H1 (cell line): Measurements from ENCODE around the gene NRXN2. TPM values are rescaled to one million over a fixed set of nuclear protein-coding genes. Genes with fewer than 3 reads are reported as not detected.

Experiments
- CTCF ChIA-PET: fragments of 300-600 bp; sonication (Branson Sonifier 250); formaldehyde crosslinking; loops from one replicate; lab custom pipeline; 2021; ENCODE audit not compliant: partially characterized antibody; lab: Charles Lee
- POLR2A ChIA-PET: fragments of 300-600 bp; sonication (Branson Sonifier 250); formaldehyde crosslinking; loops from one replicate; lab custom pipeline; 2021; ENCODE audit warnings: inconsistent platforms; ENCODE audit not compliant: partially characterized antibody; lab: Charles Lee
- DNase-seq, 2 experiments: peaks; one replicate each; pipeline versions ENCODE4 v3.0.0 to v3.0.0-alpha.2; 2010 to 2022; ENCODE audit warnings: low spot score in 2 of 2, low read depth in 1 of 2, mixed read lengths in 1 of 2
- FAIRE-seq: peaks from 2 replicates; lab custom pipeline; 2011; peaks lifted over from hg19 to GRCh38; lab: Jason Lieb, UNC
- H2AFZ ChIP-seq: 2 replicates; pipeline ENCODE4 v1.8.1; 2012; ENCODE audit warnings: low read length, inconsistent platforms
- H2AK5ac ChIP-seq: 2 replicates; pipeline ENCODE4 v1.6.1; 2013; ENCODE audit warnings: low read depth, low read length
- H2BK120ac ChIP-seq: replicated peaks from 2 replicates; pipeline ENCODE3; 2013; ENCODE audit warnings: low read depth, low read length, inconsistent platforms
- H2BK12ac ChIP-seq: 2 replicates; pipeline ENCODE4 v1.6.1; 2013; ENCODE audit warnings: low read depth, low read length
- H2BK15ac ChIP-seq: 2 replicates; pipeline ENCODE4 v1.6.1; 2013; ENCODE audit warnings: low read length
- H2BK20ac ChIP-seq: 2 replicates; pipeline ENCODE4 v1.6.1; 2013; ENCODE audit warnings: low read length
- H2BK5ac ChIP-seq: 2 replicates; pipeline ENCODE4 v1.6.1; 2013; ENCODE audit warnings: low read depth, low read length
- H3K14ac ChIP-seq: 2 replicates; pipeline ENCODE4 v1.6.1; 2013; ENCODE audit warnings: inconsistent platforms; ENCODE audit not compliant: insufficient read length
- H3K18ac ChIP-seq: 2 replicates; pipeline ENCODE4 v1.6.1; 2013; ENCODE audit warnings: low read length; ENCODE audit errors: extremely low read depth
- H3K23ac ChIP-seq: 2 replicates; pipeline ENCODE4 v1.6.1; 2013; ENCODE audit warnings: inconsistent platforms; ENCODE audit not compliant: insufficient read length
- H3K23me2 ChIP-seq: 2 replicates; pipeline ENCODE4 v1.6.1; 2013; ENCODE audit warnings: low read depth, low read length
- H3K27ac ChIP-seq: 2 replicates; pipeline ENCODE4 v1.6.1; 2011; ENCODE audit warnings: low read depth, low read length, inconsistent platforms
- H3K27me3 ChIP-seq, 4 experiments: replicated peaks in 1 of 4; 1 replicate in 1 of 4; 2 replicates in 3 of 4; pipeline versions ENCODE4 v1.6.1 to v1.8.1; 2011 to 2013; ENCODE audit warnings: low read length in 3 of 4, mild to moderate bottlenecking in 3 of 4, inconsistent platforms in 2 of 4, mixed read lengths in 2 of 4, moderate library complexity in 1 of 4; ENCODE audit not compliant: control insufficient read depth in 3 of 4, insufficient read depth in 3 of 4; ENCODE audit errors: extremely low read depth in 1 of 4
- H3K36me3 ChIP-seq, 4 experiments: 2 replicates each; pipeline versions ENCODE4 v1.6.1 to v1.8.1; 2011 to 2013; ENCODE audit warnings: mild to moderate bottlenecking in 4 of 4, low read length in 3 of 4, moderate library complexity in 2 of 4, control low read depth in 1 of 4, inconsistent platforms in 1 of 4; ENCODE audit not compliant: insufficient read depth in 4 of 4, control insufficient read depth in 2 of 4
- H3K4ac ChIP-seq: replicated peaks from 2 replicates; pipeline ENCODE3; 2013; ENCODE audit warnings: low read length, low read depth, mixed read lengths, inconsistent platforms; ENCODE audit not compliant: insufficient read length
- H3K4me1 ChIP-seq, 4 experiments: replicated peaks in 1 of 4; 1 replicate in 1 of 4; 2 replicates in 3 of 4; pipeline versions ENCODE4 v1.6.1 to v1.8.1; 2011 to 2013; ENCODE audit warnings: low read length in 3 of 4, inconsistent platforms in 2 of 4, mixed read lengths in 1 of 4; ENCODE audit not compliant: insufficient read depth in 4 of 4, control insufficient read depth in 3 of 4
- H3K4me2 ChIP-seq, 2 experiments: 2 replicates each; pipeline versions ENCODE4 v1.6.1 to v1.8.1; 2011 to 2013; ENCODE audit warnings: low read depth in 2 of 2, low read length in 2 of 2, control low read depth in 1 of 2, inconsistent platforms in 1 of 2, mild to moderate bottlenecking in 1 of 2; ENCODE audit not compliant: insufficient read depth in 1 of 2
- H3K4me3 ChIP-seq, 4 experiments: fragments of 200-600, 300-600 bp in 1 of 4; sonication (generic), shearing (Covaris generic), sonication (Bioruptor Twin) in 1 of 4; 2 replicates each; pipeline versions ENCODE4 v1.5.1 to v1.8.1; 2011 to 2016; ENCODE audit warnings: low read length in 4 of 4, low read depth in 3 of 4, control low read depth in 2 of 4, inconsistent platforms in 2 of 4, mild to moderate bottlenecking in 2 of 4, mixed read lengths in 1 of 4, moderate library complexity in 1 of 4; ENCODE audit not compliant: insufficient read depth in 2 of 4; ENCODE audit errors: extremely low read depth in 1 of 4
- H3K56ac ChIP-seq: replicated peaks from 2 replicates; pipeline ENCODE3; 2013; ENCODE audit warnings: low read depth, mild to moderate bottlenecking, mixed read lengths, low read length, inconsistent platforms; ENCODE audit not compliant: insufficient read length
- H3K79me1 ChIP-seq: 2 replicates; pipeline ENCODE4 v1.6.1; 2013; ENCODE audit warnings: low read depth, low read length, control low read depth
- H3K79me2 ChIP-seq, 2 experiments: 2 replicates each; pipeline versions ENCODE4 v1.6.1 to v1.8.1; 2012 to 2013; ENCODE audit warnings: low read length in 2 of 2, mild to moderate bottlenecking in 2 of 2, inconsistent platforms in 1 of 2; ENCODE audit not compliant: insufficient read depth in 2 of 2, control insufficient read depth in 1 of 2
- H3K9ac ChIP-seq, 4 experiments: replicated peaks in 1 of 4; 1 replicate in 1 of 4; 2 replicates in 3 of 4; pipeline versions ENCODE4 v1.6.1 to v1.8.1; 2011 to 2013; ENCODE audit warnings: low read depth in 3 of 4, low read length in 3 of 4, control low read depth in 2 of 4, mild to moderate bottlenecking in 2 of 4, moderate library complexity in 2 of 4, inconsistent platforms in 1 of 4; ENCODE audit errors: extremely low read depth in 1 of 4
- H3K9me3 ChIP-seq, 2 experiments: 2 replicates each; pipeline versions ENCODE4 v1.6.1 to v1.8.1; 2012 to 2013; ENCODE audit warnings: mild to moderate bottlenecking in 2 of 2, moderate library complexity in 2 of 2, control low read depth in 1 of 2, inconsistent platforms in 1 of 2, low read depth in 1 of 2, low read length in 1 of 2, mixed read lengths in 1 of 2; ENCODE audit not compliant: insufficient read depth in 2 of 2
- H4K20me1 ChIP-seq, 2 experiments: replicated peaks in 1 of 2; 2 replicates each; pipeline versions ENCODE3 to v1.8.1; 2011 to 2013; ENCODE audit warnings: inconsistent platforms in 2 of 2, low read length in 2 of 2, mild to moderate bottlenecking in 1 of 2; ENCODE audit not compliant: insufficient read depth in 2 of 2, control insufficient read depth in 1 of 2
- H4K5ac ChIP-seq: 2 replicates; pipeline ENCODE4 v1.6.1; 2013; ENCODE audit warnings: low read length, low read depth, mixed read lengths, inconsistent platforms; ENCODE audit not compliant: insufficient read length
- H4K8ac ChIP-seq: 2 replicates; pipeline ENCODE4 v1.8.0; 2013; ENCODE audit warnings: mild to moderate bottlenecking, moderate library complexity, low read length, inconsistent platforms; ENCODE audit not compliant: insufficient read depth; ENCODE audit errors: extremely low read depth
- H4K91ac ChIP-seq: replicated peaks from 2 replicates; pipeline ENCODE3; 2013; ENCODE audit warnings: low read length, mixed read lengths, inconsistent platforms; ENCODE audit not compliant: insufficient read length
- CTCF ChIP-seq, 3 experiments: IDR thresholded peaks; 1 replicate in 2 of 3; 2 replicates in 1 of 3; pipeline versions ENCODE4 v1.5.1 to v1.6.1; 2011; ENCODE audit warnings: low read length in 3 of 3, mild to moderate bottlenecking in 3 of 3, inconsistent platforms in 2 of 3, low read depth in 1 of 3, moderate library complexity in 1 of 3; ENCODE audit not compliant: insufficient read depth in 1 of 3; ENCODE audit errors: control extremely low read depth in 1 of 3
- GTF2F1 ChIP-seq: IDR thresholded peaks from 2 replicates; pipeline ENCODE4 v1.6.1; 2012; ENCODE audit warnings: low read depth, low read length, improper control_type of control experiment, borderline replicate concordance
- HDAC6 ChIP-seq: IDR thresholded peaks from one replicate; pipeline ENCODE4 v1.7.1; 2012; ENCODE audit warnings: low read depth, mild to moderate bottlenecking, inconsistent platforms, low read length, moderate library complexity
- POLR2AphosphoS5 ChIP-seq: IDR thresholded peaks from 2 replicates; pipeline ENCODE4 v1.6.1; 2011; ENCODE audit warnings: low read depth, low read length
- POU5F1 ChIP-seq: IDR thresholded peaks from 2 replicates; pipeline ENCODE4 v1.6.1; 2011; ENCODE audit warnings: low read depth, mild to moderate bottlenecking, low read length, moderate library complexity
- RAD21 ChIP-seq, 2 experiments: IDR thresholded peaks in 1 of 2; conservative IDR thresholded peaks in 1 of 2; 2 replicates each; pipeline ENCODE4 v1.6.1; 2011; ENCODE audit warnings: low read depth in 2 of 2, low read length in 2 of 2, improper control_type of control experiment in 1 of 2, inconsistent platforms in 1 of 2, mild to moderate bottlenecking in 1 of 2, moderate library complexity in 1 of 2
- SIX5 ChIP-seq: IDR thresholded peaks from 2 replicates; pipeline ENCODE4 v1.6.1; 2011; ENCODE audit warnings: mild to moderate bottlenecking, low read depth, low read length
- TAF1 ChIP-seq: IDR thresholded peaks from 2 replicates; pipeline ENCODE4 v1.6.1; 2011; ENCODE audit warnings: mild to moderate bottlenecking, low read depth, low read length
- WGBS, 2 experiments: shearing (Covaris generic) in 1 of 2; methylation state at CpG; one replicate each; pipeline versions ENCODE4 v1.1.6 to v1.1.7; 2013 to 2015; ENCODE audit warnings: low lambda C conversion rate in 2 of 2, mixed read lengths in 2 of 2, inconsistent platforms in 1 of 2, low coverage in 1 of 2, missing lambda C conversion rate in 1 of 2; ENCODE audit not compliant: insufficient replicate concordance in 2 of 2, insufficient coverage in 1 of 2, insufficient read length in 1 of 2; ENCODE audit errors: extremely low coverage in 1 of 2, missing lambda C conversion rate in 1 of 2; 5-methylcytosine and 5-hydroxymethylcytosine counted together
- polyA plus RNA-seq, 7 experiments: library from polyadenylated mRNA; depleted of rRNA in 3 of 7; stranded (reverse) in 5 of 7; unstranded in 2 of 7; fragments of >200 nt in 5 of 7; fragments of 200-250 nt in 2 of 7; gene quantifications; 1 replicate in 5 of 7; 2 replicates in 1 of 7; 4 replicates in 1 of 7; pipeline versions ENCODE4 v1.2.1 to v1.2.3, GENCODE V29; 2011 to 2013; ENCODE audit warnings: missing spikeins in 2 of 7, mixed read lengths in 2 of 7
- total RNA-seq: library from RNA; stranded (reverse); fragmentation: NEBNext Ultra II Directional; extraction: Animal tissue kit (Norgen Biotek cat#: 25700); gene quantifications from 2 replicates; pipeline ENCODE4 v1.2.1, GENCODE V29; 2021

The NRXN2 gene
- total and polyA plus RNA-seq, 2 of the 8 experiments (the other 6 are each of a cell fraction or from before 2014, with no cell fraction given), result 1.3 to 11.5 TPM

GRCh38 chr11:64560139-64560771, 162.7 kb downstream of the NRXN2 start:
- H3K79me2 ChIP-seq, result no peaks in the 10 kb centered on the region
- H3K56ac ChIP-seq, result peak overlapping the region; percentile 22
- H2BK12ac ChIP-seq, result peak overlapping the region; percentile 100; the same call in 1 of the 2 replicates
- H3K9me3 ChIP-seq, result no peaks in the 10 kb centered on the region
- no peak overlapping the region for H2BK120ac ChIP-seq
- no peak overlapping the region; the same call in 1 of the 2 replicates for H4K8ac ChIP-seq
- H3K36me3 ChIP-seq, result no peaks in the 10 kb centered on the region
- peaks cover 0 to 4% of the 10 kb centered on the region in 2 experiments for H4K20me1 ChIP-seq
- peak overlapping the region; percentile 88; the same call in 1 of the 2 replicates for H2BK15ac ChIP-seq
- no peak for TF ChIP-seq POU5F1
- peak in 2 of 3 experiments; percentile 5 to 10; a peak in 2 of 4 replicates for TF ChIP-seq CTCF (IDR thresholded peaks at IDR 0.05; ENCODE audit: control extremely low read depth in 1 of 3, insufficient read depth in 1 of 3, low read depth in 1 of 3, low read length in 3 of 3)
- TF ChIP-seq GTF2F1, result no peak
- no peak for TF ChIP-seq POLR2AphosphoS5
- TF ChIP-seq HDAC6, result no peak
- no peak for TF ChIP-seq TAF1
- peak; percentile 36 to 45 for TF ChIP-seq RAD21 (IDR thresholded peaks at IDR 0.05 in 1 of 2, conservative IDR thresholded peaks at IDR 0.05 in 1 of 2; ENCODE audit: low read depth in 2 of 2, low read length in 2 of 2)
- TF ChIP-seq SIX5, result no peak
- no peak overlapping the region for H3K4me3 ChIP-seq
- no peak overlapping the region for H3K27ac ChIP-seq
- H2BK20ac ChIP-seq, result peak overlapping the region; percentile 94
- peak overlapping the region; percentile 97; the same call in 1 of the 2 replicates for H2BK5ac ChIP-seq
- POLR2A ChIA-PET, result interaction anchor here (0.6 to 1.1 kb wide), 3 partner anchors 15 to 115 kb away, joined by 3 to 4 read pairs (median 3); no protein-coding TSS in a partner anchor
- peak overlapping the region; percentile 87; the same call in 1 of the 2 replicates for H3K18ac ChIP-seq
- H3K23me2 ChIP-seq, result peaks cover 5% of the 10 kb centered on the region; the same call in 1 of the 2 replicates
- peak overlapping the region; percentile 27 for H4K5ac ChIP-seq
- peaks cover 0 to 30% (median 21%) of the 10 kb centered on the region in 4 experiments; a peak in 6 of 7 replicates for H3K4me1 ChIP-seq
- no peak overlapping the region; a peak in 1 of 4 replicates for H3K4me2 ChIP-seq
- H2AFZ ChIP-seq, result 0 out of 2 replicates have a peak overlapping the region, but pooled peaks have one; percentile 56
- H3K4ac ChIP-seq, result no peak overlapping the region
- H2AK5ac ChIP-seq, result peak overlapping the region; percentile 83; the same call in 1 of the 2 replicates
- no peaks in the 10 kb centered on the region; a peak in 3 of 7 replicates for H3K27me3 ChIP-seq
- no peak overlapping the region for H3K14ac ChIP-seq
- H3K79me1 ChIP-seq, result no peaks in the 10 kb centered on the region
- no peak overlapping the region for H3K23ac ChIP-seq
- FAIRE-seq (no peak), DNase-seq (no peak)
- CTCF ChIA-PET, result interaction anchor here (0.6 to 3.8 kb wide), 12 partner anchors 12 to 257 kb away, joined by 3 to 62 read pairs (median 4); no protein-coding TSS in a partner anchor
- 74% methylated on average over 13 of the region's 15 CpGs; no CpG with 5 or more reads in 1 of the 2 experiments for WGBS, 2 experiments
- peak overlapping the region; percentile 98 for H4K91ac ChIP-seq
- H3K9ac ChIP-seq, result no peak overlapping the region
